GM23338 (cell line): Measurements from ENCODE around the gene SRMS. TPM values are rescaled to one million over a fixed set of nuclear protein-coding genes. Genes with fewer than 3 reads are reported as not detected.
A peak's percentile ranks its signal among the peaks of the same experiment; 100 is the strongest.

Experiments
- ATAC-seq: fragments of 200-7000 bp; cut with Tn5 transposase; 3 replicates; pipeline ENCODE4 v1.9.1; 2020
- DNase-seq: peaks from one replicate; pipeline ENCODE4 v3.0.0-alpha.2; 2015; ENCODE audit warnings: low spot score
- H2AFZ ChIP-seq: fragments of 200-600 bp; sonication (generic); 2 replicates; pipeline ENCODE4 v1.8.0; 2016; ENCODE audit warnings: antibody characterized with exemption, mild to moderate bottlenecking, moderate library complexity
- H3F3A ChIP-seq: fragments of 200-600 bp; sonication (generic); replicated peaks from 2 replicates; pipeline ENCODE4 v1.8.0; 2017; ENCODE audit warnings: antibody characterized with exemption, mixed run types, low read depth
- H3K27ac ChIP-seq: fragments of 200-600 bp; sonication (generic); 2 replicates; pipeline ENCODE4 v1.6.1; 2016; ENCODE audit warnings: low read depth
- H3K27me3 ChIP-seq: fragments of 200-600 bp; sonication (generic); 2 replicates; pipeline ENCODE4 v1.8.0; 2016; ENCODE audit warnings: mild to moderate bottlenecking, mixed run types, moderate library complexity; ENCODE audit not compliant: insufficient read depth
- H3K36me3 ChIP-seq: fragments of 200-600 bp; sonication (generic); 2 replicates; pipeline ENCODE4 v1.8.0; 2016; ENCODE audit warnings: mild to moderate bottlenecking; ENCODE audit not compliant: insufficient read depth
- H3K4me1 ChIP-seq: fragments of 200-600 bp; sonication (generic); 2 replicates; pipeline ENCODE4 v1.8.0; 2016; ENCODE audit warnings: mild to moderate bottlenecking, moderate library complexity; ENCODE audit not compliant: insufficient read depth
- H3K4me2 ChIP-seq: fragments of 200-600 bp; sonication (generic); 2 replicates; pipeline ENCODE4 v1.7.1; 2017; ENCODE audit warnings: mixed run types
- H3K4me3 ChIP-seq: fragments of 200-600 bp; sonication (generic); 2 replicates; pipeline ENCODE4 v1.6.1; 2016; ENCODE audit warnings: mixed run types
- H3K79me2 ChIP-seq: fragments of 200-600 bp; sonication (generic); replicated peaks from 2 replicates; pipeline ENCODE4 v1.8.0; 2017; ENCODE audit warnings: mild to moderate bottlenecking; ENCODE audit not compliant: insufficient read depth
- H3K9me2 ChIP-seq: fragments of 200-600 bp; sonication (generic); 2 replicates; pipeline ENCODE4 v1.8.0; 2017; ENCODE audit not compliant: insufficient read depth
- H4K20me1 ChIP-seq: fragments of 200-600 bp; sonication (generic); replicated peaks from 2 replicates; pipeline ENCODE4 v1.8.0; 2017; ENCODE audit warnings: mild to moderate bottlenecking; ENCODE audit not compliant: insufficient read depth
- H3K27ac Mint-ChIP-seq: 2 replicates; pipeline ENCODE4 v1.8.0; 2020; ENCODE audit warnings: inconsistent platforms, mild to moderate bottlenecking, moderate library complexity, mixed read lengths
- H3K27me3 Mint-ChIP-seq: 3 replicates; pipeline ENCODE4 v1.8.0; 2022; ENCODE audit warnings: low read depth, mild to moderate bottlenecking, moderate library complexity, mixed read lengths, inconsistent platforms; ENCODE audit not compliant: insufficient read depth, poor library complexity
- H3K36me3 Mint-ChIP-seq: 3 replicates; pipeline ENCODE4 v1.8.0; 2021; ENCODE audit warnings: low read depth, mild to moderate bottlenecking, inconsistent platforms, moderate library complexity, mixed read lengths
- H3K4me1 Mint-ChIP-seq: 3 replicates; pipeline ENCODE4 v1.8.0; 2020; ENCODE audit warnings: mild to moderate bottlenecking, inconsistent platforms, mixed read lengths
- H3K4me3 Mint-ChIP-seq: 3 replicates; pipeline ENCODE4 v1.8.0; 2021; ENCODE audit warnings: moderate library complexity, mild to moderate bottlenecking, inconsistent platforms, mixed read lengths
- H3K9me3 Mint-ChIP-seq: 3 replicates; pipeline ENCODE4 v1.8.0; 2020; ENCODE audit warnings: moderate library complexity, mild to moderate bottlenecking, inconsistent platforms, mixed read lengths
- CREB1 ChIP-seq: fragments of 250-450 bp; sonication (Bioruptor Pico); IDR thresholded peaks from 2 replicates; pipeline ENCODE4 v1.5.0; 2020; ENCODE audit warnings: low read depth, mild to moderate bottlenecking, moderate library complexity
- EZH2 ChIP-seq: fragments of 200-600 bp; sonication (generic); IDR thresholded peaks from one replicate; pipeline ENCODE4 v1.8.0; 2017; ENCODE audit warnings: antibody characterized with exemption, mild to moderate bottlenecking, low read depth; ENCODE audit not compliant: unreplicated experiment
- EZH2phosphoT487 ChIP-seq: fragments of 200-600 bp; sonication (generic); IDR thresholded peaks from one replicate; pipeline ENCODE4 v1.8.1; 2018; ENCODE audit warnings: antibody characterized with exemption; ENCODE audit not compliant: unreplicated experiment
- JUNB ChIP-seq: IDR thresholded peaks from one replicate; pipeline ENCODE4 v1.6.1; 2016; ENCODE audit warnings: antibody characterized with exemption; ENCODE audit not compliant: unreplicated experiment
- NANOG ChIP-seq: IDR thresholded peaks from 2 replicates; pipeline ENCODE4 v1.6.1; 2016; ENCODE audit warnings: antibody characterized with exemption, borderline replicate concordance
- POLR2AphosphoS5 ChIP-seq: IDR thresholded peaks from 2 replicates; pipeline ENCODE4 v1.6.1; 2016; ENCODE audit warnings: antibody characterized with exemption, low read depth
- STAT1 ChIP-seq: IDR thresholded peaks from one replicate; pipeline ENCODE4 v1.6.1; 2016; ENCODE audit warnings: antibody characterized with exemption; ENCODE audit not compliant: unreplicated experiment
- ZNF114 ChIP-seq: fragments of 250-450 bp; sonication (Bioruptor Pico); IDR thresholded peaks from 2 replicates; pipeline ENCODE4 v1.5.0; 2020; ENCODE audit warnings: mild to moderate bottlenecking, moderate library complexity
- ZNF331 ChIP-seq: fragments of 250-450 bp; sonication (Bioruptor Pico); IDR thresholded peaks from 2 replicates; pipeline ENCODE4 v1.5.0; 2020; ENCODE audit warnings: low read depth, mild to moderate bottlenecking, moderate library complexity
- polyA plus RNA-seq: library from polyadenylated mRNA; unstranded; fragments of >200 nt; fragmentation: Nextera tagmentation; extraction: Ambion mirVana; gene quantifications from 2 replicates; pipeline ENCODE4 v1.2.1, GENCODE V29; 2016
- total RNA-seq: library from RNA; depleted of rRNA; stranded (reverse); fragments of >200 nt; shearing (Covaris generic); gene quantifications from 2 replicates; pipeline ENCODE4 v1.2.3, GENCODE V29; 2014
- TF ChIP-seq, protein P1 (sequence below): IDR thresholded peaks from one replicate; pipeline ENCODE4 v1.6.1; 2018; ENCODE audit warnings: antibody characterized with exemption; ENCODE audit not compliant: unreplicated experiment
- TF ChIP-seq, protein P2 (sequence below), 2 experiments: fragments of 200-600 bp in 1 of 2; sonication (generic) in 1 of 2; conservative IDR thresholded peaks; 2 replicates each; pipeline versions ENCODE4 v1.5.1 to v1.6.1; 2016 to 2017; ENCODE audit warnings: antibody characterized with exemption in 2 of 2, low read depth in 2 of 2, mild to moderate bottlenecking in 2 of 2, moderate library complexity in 1 of 2
- TF ChIP-seq, protein P3 (sequence below): IDR thresholded peaks from 2 replicates; pipeline ENCODE4 v1.6.1; 2016; ENCODE audit warnings: antibody characterized with exemption

SRMS gene
- total and polyA plus RNA-seq, 2 experiments from 2014 or later = 0.23 to 0.59 TPM

DNA sequence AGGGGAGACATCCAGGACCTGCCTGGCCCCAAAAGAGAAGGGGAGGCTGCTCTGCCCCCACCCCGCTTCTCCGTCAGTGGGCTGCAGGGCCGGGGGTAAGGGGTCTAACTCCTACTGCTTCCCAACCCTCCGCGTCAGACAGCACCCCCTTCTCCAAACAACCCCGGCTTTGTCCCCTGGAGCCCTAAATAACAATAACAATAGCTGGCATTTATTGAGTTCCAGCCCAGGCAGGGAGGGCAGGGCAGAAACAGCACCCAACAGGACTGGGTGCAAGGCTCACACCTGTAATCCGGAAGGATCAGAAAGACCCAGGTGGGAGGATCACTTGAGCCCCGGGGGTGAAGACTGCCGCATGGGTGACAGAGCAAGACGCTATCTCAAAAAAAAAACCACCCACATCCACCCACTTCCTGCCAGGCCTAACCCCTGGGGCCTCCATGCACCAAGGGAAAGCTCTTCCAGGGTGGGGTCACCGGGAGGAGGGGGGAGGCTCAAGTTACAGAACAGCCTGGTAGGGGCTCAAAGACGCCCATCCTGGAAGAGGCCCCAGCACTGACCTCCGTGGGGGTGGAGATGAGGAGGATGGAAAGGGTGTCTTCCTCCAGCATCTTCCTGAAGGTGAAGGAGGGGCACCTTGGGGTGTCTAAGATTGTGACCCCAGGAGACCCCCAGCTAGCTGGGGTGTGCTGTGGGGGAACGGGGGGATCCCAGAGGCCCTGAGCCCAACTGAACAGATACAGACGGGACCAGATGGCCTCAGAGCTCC, 5.1 kb upstream of the SRMS start:
- ATAC-seq (peak; percentile 25), DNase-seq (peak; percentile 68)
- H4K20me1 ChIP-seq = no peaks in the 10 kb centered on the region
- no peaks in the 10 kb centered on the region for H3K9me2 ChIP-seq
- no peaks in the 10 kb centered on the region for H3K79me2 ChIP-seq
- H3K4me1 Mint-ChIP-seq = peaks cover 23% of the 10 kb centered on the region
- H3K27me3 Mint-ChIP-seq = peaks cover 16% of the 10 kb centered on the region
- H2AFZ ChIP-seq = 0 out of 2 replicates have a peak overlapping the region, but pooled peaks have one; percentile 47
- H3K36me3 ChIP-seq = no peaks in the 10 kb centered on the region
- H3K36me3 Mint-ChIP-seq = no peaks in the 10 kb centered on the region
- peak; percentile 10; the same call in 1 of the 2 replicates for TF ChIP-seq POLR2AphosphoS5
- peak; percentile 47; the same call in 1 of the 2 replicates for TF ChIP-seq CREB1
- TF ChIP-seq NANOG = no peak
- H3F3A ChIP-seq = peaks cover 13% of the 10 kb centered on the region; the same call in 1 of the 2 replicates
- H3K4me1 ChIP-seq = peaks cover 12% of the 10 kb centered on the region; the same call in 1 of the 2 replicates
- peak overlapping the region; percentile 54 for H3K4me3 Mint-ChIP-seq
- H3K27ac ChIP-seq = peak overlapping the region; percentile 89
- no peaks in the 10 kb centered on the region for H3K27me3 ChIP-seq
- peak overlapping the region; percentile 48 for H3K4me3 ChIP-seq
- H3K27ac Mint-ChIP-seq = no peak overlapping the region; the same call in 1 of the 2 replicates
- no peaks in the 10 kb centered on the region for H3K9me3 Mint-ChIP-seq
- peak overlapping the region; percentile 79 for H3K4me2 ChIP-seq

DNA sequence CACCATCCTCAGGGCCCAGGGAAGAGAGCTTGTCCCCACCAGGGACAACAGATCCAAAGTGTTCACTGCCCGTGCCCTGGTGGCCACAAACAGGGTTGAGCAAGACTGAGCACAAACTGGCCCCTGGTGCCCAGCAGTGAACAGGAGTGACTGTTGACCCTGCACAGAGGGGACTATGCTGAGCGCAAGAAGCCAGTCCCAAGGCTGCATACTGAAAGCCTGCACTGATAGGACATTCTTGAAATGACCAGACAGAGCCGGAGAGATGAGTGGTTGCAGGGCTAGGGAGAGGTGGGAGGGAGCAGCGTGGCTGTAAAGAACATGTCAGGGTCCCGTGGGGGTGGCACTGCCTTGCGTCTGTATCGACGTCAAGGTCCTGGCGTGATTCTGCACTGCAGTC, 3.5 kb upstream of the SRMS start:
- Mint-ChIP-seq H3K9me3 (no peaks in the 10 kb centered on the region), H3K27ac (peak overlapping the region; percentile 78), H3K27me3 (peaks cover 17% of the 10 kb centered on the region), H3K4me1 (peaks cover 22% of the 10 kb centered on the region), H3K36me3 (no peaks in the 10 kb centered on the region), H3K4me3 (no peak overlapping the region)
- Histone ChIP-seq H4K20me1 (no peaks in the 10 kb centered on the region), H3K4me3 (no peak overlapping the region), H3F3A (peaks cover 11% of the 10 kb centered on the region; the same call in 1 of the 2 replicates), H3K36me3 (no peaks in the 10 kb centered on the region), H3K79me2 (no peaks in the 10 kb centered on the region), H3K4me2 (no peak overlapping the region), H3K27ac (no peak overlapping the region), H3K9me2 (no peaks in the 10 kb centered on the region), H2AFZ (no peak overlapping the region), H3K4me1 (peaks cover 12% of the 10 kb centered on the region; the same call in 1 of the 2 replicates), H3K27me3 (no peaks in the 10 kb centered on the region)
- no peak for ATAC-seq
- no peak for DNase-seq
- TF ChIP-seq ZNF114 (CRISPR knock-in tag) (no peak), STAT1 (no peak), NANOG (no peak), CREB1 (no peak), POLR2AphosphoS5 (no peak), EZH2 (no peak), JUNB (no peak), ZNF331 (CRISPR knock-in tag) (no peak), EZH2phosphoT487 (no peak)
- TF ChIP-seq, protein P1, sequence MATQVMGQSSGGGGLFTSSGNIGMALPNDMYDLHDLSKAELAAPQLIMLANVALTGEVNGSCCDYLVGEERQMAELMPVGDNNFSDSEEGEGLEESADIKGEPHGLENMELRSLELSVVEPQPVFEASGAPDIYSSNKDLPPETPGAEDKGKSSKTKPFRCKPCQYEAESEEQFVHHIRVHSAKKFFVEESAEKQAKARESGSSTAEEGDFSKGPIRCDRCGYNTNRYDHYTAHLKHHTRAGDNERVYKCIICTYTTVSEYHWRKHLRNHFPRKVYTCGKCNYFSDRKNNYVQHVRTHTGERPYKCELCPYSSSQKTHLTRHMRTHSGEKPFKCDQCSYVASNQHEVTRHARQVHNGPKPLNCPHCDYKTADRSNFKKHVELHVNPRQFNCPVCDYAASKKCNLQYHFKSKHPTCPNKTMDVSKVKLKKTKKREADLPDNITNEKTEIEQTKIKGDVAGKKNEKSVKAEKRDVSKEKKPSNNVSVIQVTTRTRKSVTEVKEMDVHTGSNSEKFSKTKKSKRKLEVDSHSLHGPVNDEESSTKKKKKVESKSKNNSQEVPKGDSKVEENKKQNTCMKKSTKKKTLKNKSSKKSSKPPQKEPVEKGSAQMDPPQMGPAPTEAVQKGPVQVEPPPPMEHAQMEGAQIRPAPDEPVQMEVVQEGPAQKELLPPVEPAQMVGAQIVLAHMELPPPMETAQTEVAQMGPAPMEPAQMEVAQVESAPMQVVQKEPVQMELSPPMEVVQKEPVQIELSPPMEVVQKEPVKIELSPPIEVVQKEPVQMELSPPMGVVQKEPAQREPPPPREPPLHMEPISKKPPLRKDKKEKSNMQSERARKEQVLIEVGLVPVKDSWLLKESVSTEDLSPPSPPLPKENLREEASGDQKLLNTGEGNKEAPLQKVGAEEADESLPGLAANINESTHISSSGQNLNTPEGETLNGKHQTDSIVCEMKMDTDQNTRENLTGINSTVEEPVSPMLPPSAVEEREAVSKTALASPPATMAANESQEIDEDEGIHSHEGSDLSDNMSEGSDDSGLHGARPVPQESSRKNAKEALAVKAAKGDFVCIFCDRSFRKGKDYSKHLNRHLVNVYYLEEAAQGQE = no peak
- TF ChIP-seq, protein P2, sequence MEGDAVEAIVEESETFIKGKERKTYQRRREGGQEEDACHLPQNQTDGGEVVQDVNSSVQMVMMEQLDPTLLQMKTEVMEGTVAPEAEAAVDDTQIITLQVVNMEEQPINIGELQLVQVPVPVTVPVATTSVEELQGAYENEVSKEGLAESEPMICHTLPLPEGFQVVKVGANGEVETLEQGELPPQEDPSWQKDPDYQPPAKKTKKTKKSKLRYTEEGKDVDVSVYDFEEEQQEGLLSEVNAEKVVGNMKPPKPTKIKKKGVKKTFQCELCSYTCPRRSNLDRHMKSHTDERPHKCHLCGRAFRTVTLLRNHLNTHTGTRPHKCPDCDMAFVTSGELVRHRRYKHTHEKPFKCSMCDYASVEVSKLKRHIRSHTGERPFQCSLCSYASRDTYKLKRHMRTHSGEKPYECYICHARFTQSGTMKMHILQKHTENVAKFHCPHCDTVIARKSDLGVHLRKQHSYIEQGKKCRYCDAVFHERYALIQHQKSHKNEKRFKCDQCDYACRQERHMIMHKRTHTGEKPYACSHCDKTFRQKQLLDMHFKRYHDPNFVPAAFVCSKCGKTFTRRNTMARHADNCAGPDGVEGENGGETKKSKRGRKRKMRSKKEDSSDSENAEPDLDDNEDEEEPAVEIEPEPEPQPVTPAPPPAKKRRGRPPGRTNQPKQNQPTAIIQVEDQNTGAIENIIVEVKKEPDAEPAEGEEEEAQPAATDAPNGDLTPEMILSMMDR (conservative IDR thresholded peaks at IDR 0.05; ENCODE audit: low read depth in 2 of 2) = no peak
- TF ChIP-seq, protein P3, sequence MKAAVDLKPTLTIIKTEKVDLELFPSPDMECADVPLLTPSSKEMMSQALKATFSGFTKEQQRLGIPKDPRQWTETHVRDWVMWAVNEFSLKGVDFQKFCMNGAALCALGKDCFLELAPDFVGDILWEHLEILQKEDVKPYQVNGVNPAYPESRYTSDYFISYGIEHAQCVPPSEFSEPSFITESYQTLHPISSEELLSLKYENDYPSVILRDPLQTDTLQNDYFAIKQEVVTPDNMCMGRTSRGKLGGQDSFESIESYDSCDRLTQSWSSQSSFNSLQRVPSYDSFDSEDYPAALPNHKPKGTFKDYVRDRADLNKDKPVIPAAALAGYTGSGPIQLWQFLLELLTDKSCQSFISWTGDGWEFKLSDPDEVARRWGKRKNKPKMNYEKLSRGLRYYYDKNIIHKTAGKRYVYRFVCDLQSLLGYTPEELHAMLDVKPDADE = no peak
